Measurements from ENCODE around the gene TTC22. TPM values are rescaled to one million over a fixed set of nuclear protein-coding genes. Genes with fewer than 3 reads are reported as not detected.

The TTC22 gene
- total RNA-seq, 1 experiment from 2014 or later: 0.63 TPM

DNA sequence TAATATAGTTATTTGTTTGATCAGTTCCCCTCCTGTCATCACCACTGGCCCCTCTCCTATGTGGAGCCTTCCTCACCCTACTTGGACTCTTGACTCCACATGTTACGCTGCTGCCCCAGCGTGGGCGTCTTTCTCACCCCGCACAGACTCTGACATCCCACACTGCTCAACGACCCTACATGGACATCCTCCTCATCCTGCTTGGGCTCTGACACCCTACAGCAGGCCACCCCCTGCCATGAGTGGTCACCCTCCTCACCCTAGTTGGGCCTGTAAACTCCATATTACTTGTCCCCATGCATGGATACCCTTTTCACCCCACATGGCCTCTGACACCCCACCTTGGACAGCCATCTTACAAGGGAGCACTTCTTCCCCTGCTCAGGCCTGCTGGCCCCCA lies 64.4 kb downstream of the TTC22 start:
- Mint-ChIP-seq H3K27me3 (ENCODE audit: low read depth) (no peaks in the 10 kb centered on the region), H3K4me3 (no peak overlapping the region), H3K4me1 (no peaks in the 10 kb centered on the region), H3K27ac (no peak overlapping the region), H3K9me3 (no peaks in the 10 kb centered on the region), H3K36me3 (peaks cover 47% of the 10 kb centered on the region)
- POLR2A ChIA-PET: interaction anchor here (0.6 kb wide), 1 partner anchor 13 kb away, joined by 5 read pairs; no protein-coding TSS in a partner anchor
- ATAC-seq (no peak), DNase-seq (ENCODE audit: low spot score) (no peak)
- TF ChIP-seq FOXK1 (CRISPR knock-in tag; IDR thresholded peaks at IDR 0.05): no peak
- TF ChIP-seq, protein P1, sequence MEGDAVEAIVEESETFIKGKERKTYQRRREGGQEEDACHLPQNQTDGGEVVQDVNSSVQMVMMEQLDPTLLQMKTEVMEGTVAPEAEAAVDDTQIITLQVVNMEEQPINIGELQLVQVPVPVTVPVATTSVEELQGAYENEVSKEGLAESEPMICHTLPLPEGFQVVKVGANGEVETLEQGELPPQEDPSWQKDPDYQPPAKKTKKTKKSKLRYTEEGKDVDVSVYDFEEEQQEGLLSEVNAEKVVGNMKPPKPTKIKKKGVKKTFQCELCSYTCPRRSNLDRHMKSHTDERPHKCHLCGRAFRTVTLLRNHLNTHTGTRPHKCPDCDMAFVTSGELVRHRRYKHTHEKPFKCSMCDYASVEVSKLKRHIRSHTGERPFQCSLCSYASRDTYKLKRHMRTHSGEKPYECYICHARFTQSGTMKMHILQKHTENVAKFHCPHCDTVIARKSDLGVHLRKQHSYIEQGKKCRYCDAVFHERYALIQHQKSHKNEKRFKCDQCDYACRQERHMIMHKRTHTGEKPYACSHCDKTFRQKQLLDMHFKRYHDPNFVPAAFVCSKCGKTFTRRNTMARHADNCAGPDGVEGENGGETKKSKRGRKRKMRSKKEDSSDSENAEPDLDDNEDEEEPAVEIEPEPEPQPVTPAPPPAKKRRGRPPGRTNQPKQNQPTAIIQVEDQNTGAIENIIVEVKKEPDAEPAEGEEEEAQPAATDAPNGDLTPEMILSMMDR (IDR thresholded peaks at IDR 0.05): no peak
- no peak for TF ChIP-seq NR2C2 (CRISPR knock-in tag; IDR thresholded peaks at IDR 0.05)
- TF ChIP-seq GTF2I (CRISPR knock-in tag; conservative IDR thresholded peaks at IDR 0.05): no peak
- TF ChIP-seq ZBTB21 (CRISPR knock-in tag; IDR thresholded peaks at IDR 0.05; ENCODE audit: borderline replicate concordance): no peak
- no peak for TF ChIP-seq TEAD1 (CRISPR knock-in tag; IDR thresholded peaks at IDR 0.05)
- no peak for TF ChIP-seq TCF7 (CRISPR knock-in tag; IDR thresholded peaks at IDR 0.05; ENCODE audit: low read depth)
- no peak for TF ChIP-seq ZNF396 (CRISPR knock-in tag; IDR thresholded peaks at IDR 0.05; ENCODE audit: borderline replicate concordance)
- TF ChIP-seq, protein P2, sequence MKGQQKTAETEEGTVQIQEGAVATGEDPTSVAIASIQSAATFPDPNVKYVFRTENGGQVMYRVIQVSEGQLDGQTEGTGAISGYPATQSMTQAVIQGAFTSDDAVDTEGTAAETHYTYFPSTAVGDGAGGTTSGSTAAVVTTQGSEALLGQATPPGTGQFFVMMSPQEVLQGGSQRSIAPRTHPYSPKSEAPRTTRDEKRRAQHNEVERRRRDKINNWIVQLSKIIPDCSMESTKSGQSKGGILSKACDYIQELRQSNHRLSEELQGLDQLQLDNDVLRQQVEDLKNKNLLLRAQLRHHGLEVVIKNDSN (CRISPR knock-in tag; IDR thresholded peaks at IDR 0.05): no peak
- TF ChIP-seq, protein P3, sequence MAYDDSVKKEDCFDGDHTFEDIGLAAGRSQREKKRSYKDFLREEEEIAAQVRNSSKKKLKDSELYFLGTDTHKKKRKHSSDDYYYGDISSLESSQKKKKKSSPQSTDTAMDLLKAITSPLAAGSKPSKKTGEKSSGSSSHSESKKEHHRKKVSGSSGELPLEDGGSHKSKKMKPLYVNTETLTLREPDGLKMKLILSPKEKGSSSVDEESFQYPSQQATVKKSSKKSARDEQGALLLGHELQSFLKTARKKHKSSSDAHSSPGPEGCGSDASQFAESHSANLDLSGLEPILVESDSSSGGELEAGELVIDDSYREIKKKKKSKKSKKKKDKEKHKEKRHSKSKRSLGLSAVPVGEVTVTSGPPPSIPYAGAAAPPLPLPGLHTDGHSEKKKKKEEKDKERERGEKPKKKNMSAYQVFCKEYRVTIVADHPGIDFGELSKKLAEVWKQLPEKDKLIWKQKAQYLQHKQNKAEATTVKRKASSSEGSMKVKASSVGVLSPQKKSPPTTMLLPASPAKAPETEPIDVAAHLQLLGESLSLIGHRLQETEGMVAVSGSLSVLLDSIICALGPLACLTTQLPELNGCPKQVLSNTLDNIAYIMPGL (CRISPR knock-in tag; IDR thresholded peaks at IDR 0.05): no peak
- TF ChIP-seq MYBL2 (CRISPR knock-in tag; IDR thresholded peaks at IDR 0.05): no peak
- TF ChIP-seq NFE2L1 (CRISPR knock-in tag; IDR thresholded peaks at IDR 0.05): no peak
- CTCF ChIA-PET: no interaction called here

Other genes starting within 250 kb of the TTC22 start
- gene FAM151A, start 177.8 kb downstream of the TTC22 start, total RNA-seq (2021): 0.11 TPM in 1 of 3 replicates, not detected in the others
- 0.13 to 0.44 TPM (median 0.41 TPM) in 3 replicates for gene MROH7, start 159.5 kb downstream of the TTC22 start, total RNA-seq (2021)
- gene TTC4, start 85.5 kb downstream of the TTC22 start, total RNA-seq (2021): 18.8 to 21.6 TPM (median 21.4 TPM) in 3 replicates
- 11.5 to 12.1 TPM (median 12.1 TPM) in 3 replicates for gene PARS2, start 36.8 kb downstream of the TTC22 start, total RNA-seq (2021)
- gene DHCR24, start 85.9 kb upstream of the TTC22 start, total RNA-seq (2021): 300 to 337 TPM (median 336 TPM) in 3 replicates
- 0.41 to 0.74 TPM (median 0.44 TPM) in 3 replicates for gene TMEM61, start 179.3 kb upstream of the TTC22 start, total RNA-seq (2021)
- 0.30 to 0.42 TPM (median 0.37 TPM) in 3 replicates for gene BSND, start 197.6 kb upstream of the TTC22 start, total RNA-seq (2021)
- gene PCSK9, start 238.2 kb upstream of the TTC22 start, total RNA-seq (2021): 47.9 to 73.2 TPM (median 49.3 TPM) in 3 replicates